GM12878 (cell line): ENCODE data around the gene ZSCAN22. TPM values are rescaled to one million over a fixed set of nuclear protein-coding genes. Genes with fewer than 3 reads are reported as not detected.

Source experiments
- ATAC-seq: fragments of 200-7000 bp; cut with Tn5 transposase; 3 replicates; pipeline ENCODE4 v1.9.1; 2020; ENCODE audit warnings: mild to moderate bottlenecking, moderate library complexity
- BruUV-seq: library from RNA; stranded (reverse); fragments of 400-500 nt; replicated peaks from 2 replicates; lab custom pipeline; 2021; lab: Mats Ljungman, UMichigan
- CTCF ChIA-PET: fragments of 300-600 bp; sonication (Branson Sonifier 250); formaldehyde crosslinking; extraction: SDS; loops from one replicate; lab custom pipeline; 2021; ENCODE audit warnings: inconsistent platforms; lab: Yijun Ruan, JAX
- POLR2A ChIA-PET: fragments of 350-600 bp; formaldehyde crosslinking; extraction: SDS; loops from one replicate; lab custom pipeline; 2021; ENCODE audit warnings: inconsistent platforms; lab: Charles Lee
- RAD21 ChIA-PET: fragments of 300-600 bp; sonication (Branson Sonifier 250); formaldehyde crosslinking; loops from one replicate; lab custom pipeline; 2023; ENCODE audit warnings: antibody characterized with exemption; ENCODE audit not compliant: unreplicated experiment; lab: Charles Lee
- SMC1A ChIA-PET: fragments of 300-600 bp; sonication (Branson Sonifier 250); formaldehyde crosslinking; loops from one replicate; lab custom pipeline; 2023; ENCODE audit not compliant: unreplicated experiment, uncharacterized antibody; lab: Charles Lee
- DNase-seq: peaks from one replicate; pipeline ENCODE4 v3.0.0-alpha.2; 2011; ENCODE audit warnings: low read depth, low spot score
- FAIRE-seq: peaks from 3 replicates; lab custom pipeline; 2011; peaks lifted over from hg19 to GRCh38; lab: Jason Lieb, UNC
- H2AFZ ChIP-seq: 2 replicates; pipeline ENCODE4 v1.6.0; 2011; ENCODE audit warnings: low read depth, low read length, control low read depth; ENCODE audit not compliant: control insufficient read depth
- H3K27ac ChIP-seq: 2 replicates; pipeline ENCODE4 v1.5.1; 2011; ENCODE audit warnings: control low read depth; ENCODE audit not compliant: control insufficient read depth, insufficient read depth
- H3K27me3 ChIP-seq, 2 experiments: replicated peaks in 1 of 2; 2 replicates each; pipeline versions ENCODE4 v1.6.0 to v1.6.1; 2011; ENCODE audit warnings: low read length in 1 of 2; ENCODE audit not compliant: control insufficient read depth in 2 of 2, insufficient read depth in 2 of 2
- H3K36me3 ChIP-seq, 2 experiments: 2 replicates each; pipeline ENCODE4 v1.5.1; 2011; ENCODE audit warnings: low read length in 1 of 2; ENCODE audit not compliant: control insufficient read depth in 2 of 2, insufficient read depth in 2 of 2
- H3K4me1 ChIP-seq: 2 replicates; pipeline ENCODE4 v1.6.1; 2011; ENCODE audit warnings: mild to moderate bottlenecking, low read length, moderate library complexity, mixed read lengths; ENCODE audit not compliant: control insufficient read depth, insufficient read depth
- H3K4me2 ChIP-seq: 2 replicates; pipeline ENCODE4 v1.6.0; 2011; ENCODE audit warnings: control low read depth; ENCODE audit not compliant: control insufficient read depth, insufficient read depth
- H3K4me3 ChIP-seq: fragments of 200-600 bp; sonication (generic); 2 replicates; pipeline ENCODE4 v1.5.1; 2016
- H3K79me2 ChIP-seq: 2 replicates; pipeline ENCODE4 v1.6.0; 2011; ENCODE audit warnings: low read length; ENCODE audit not compliant: control insufficient read depth, insufficient read depth
- H3K9ac ChIP-seq: 2 replicates; pipeline ENCODE4 v1.8.0; 2011; ENCODE audit warnings: low read length, control low read depth, mixed read lengths; ENCODE audit not compliant: control insufficient read depth, insufficient read depth
- H3K9me3 ChIP-seq: replicated peaks from 3 replicates; pipeline ENCODE4 v1.5.1; 2011; ENCODE audit warnings: mild to moderate bottlenecking, low read length; ENCODE audit not compliant: control insufficient read depth, insufficient read depth
- H4K20me1 ChIP-seq: 2 replicates; pipeline ENCODE4 v1.6.0; 2011; ENCODE audit not compliant: control insufficient read depth, insufficient read depth
- HDAC2 ChIP-seq: fragments of 200-600 bp; sonication (generic); IDR thresholded peaks from 2 replicates; pipeline ENCODE4 v1.6.1; 2017
- PML ChIP-seq: IDR thresholded peaks from 2 replicates; pipeline ENCODE4 v1.6.1; 2012; ENCODE audit warnings: low read length, inconsistent platforms
- POLR2AphosphoS2 ChIP-seq: IDR thresholded peaks from 2 replicates; pipeline ENCODE4 v1.6.1; 2011; ENCODE audit warnings: low read depth, mild to moderate bottlenecking, low read length, improper control_type of control experiment, moderate library complexity
- REST ChIP-seq: IDR thresholded peaks from 2 replicates; pipeline ENCODE4 v1.6.1; 2012; ENCODE audit warnings: mild to moderate bottlenecking, low read depth, low read length
- WGBS: methylation state at CpG from one replicate; pipeline ENCODE4 v1.1.6; 2016; ENCODE audit warnings: low lambda C conversion rate; ENCODE audit not compliant: insufficient replicate concordance, insufficient coverage; ENCODE audit errors: missing lambda C conversion rate; 5-methylcytosine and 5-hydroxymethylcytosine counted together
- in situ Hi-C: fragments of 300-500 bp; cut with MboI; formaldehyde crosslinking; loops from 9 replicates; pipeline ENCODE4 v1.14.3; 2018; ENCODE audit warnings: mixed read lengths
- intact Hi-C: fragments of 100-400 bp; cut with micrococcal nuclease; formaldehyde crosslinking; loops from one replicate; pipeline ENCODE4 v1.14.2; 2022; ENCODE audit not compliant: unreplicated experiment
- polyA plus RNA-seq, 11 experiments: library from polyadenylated mRNA; depleted of rRNA in 4 of 11; unstranded in 6 of 11; stranded (reverse) in 5 of 11; fragments of >200 nt; fragmentation: Nextera tagmentation in 4 of 11; fragmentation: Illumina TruSeq in 1 of 11; extraction: Ambion mirVana in 4 of 11; extraction: Trizol in 1 of 11; gene quantifications; 1 replicate in 1 of 11; 2 replicates in 10 of 11; pipeline versions ENCODE4 v1.2.1 to v1.2.3, GENCODE V29; 2011 to 2016; ENCODE audit warnings: inconsistent platforms in 2 of 11, missing spikeins in 2 of 11, low read depth in 1 of 11
- total RNA-seq, 4 experiments: library from RNA; depleted of rRNA in 3 of 4; stranded (reverse); fragments of >200 nt in 3 of 4; fragmentation: Illumina TruSeq in 1 of 4; extraction: Trizol in 1 of 4; gene quantifications; 2 replicates each; pipeline versions ENCODE4 v1.2.1 to v1.2.3, GENCODE V29; 2013 to 2021

Gene ZSCAN22
- total and polyA plus RNA-seq, 10 of the 15 experiments (the other 5 are each of a cell fraction or from before 2014, with no cell fraction given) = 0.49 to 3.9 (median 2.6) TPM

GRCh38 chr19:58311345-58311865, 15.4 kb upstream of the ZSCAN22 start:
- no peak for FAIRE-seq
- Histone ChIP-seq H3K4me3 (no peak overlapping the region), H4K20me1 (no peaks in the 10 kb centered on the region), H3K4me2 (no peak overlapping the region), H2AFZ (no peak overlapping the region), H3K4me1 (0 out of 2 replicates have a peak, but pooled peaks cover 3% of the 10 kb centered on the region), H3K27ac (no peak overlapping the region), H3K79me2 (peaks cover 12% of the 10 kb centered on the region), H3K27me3 (no peaks in the 10 kb centered on the region), H3K9me3 (no peaks in the 10 kb centered on the region; the same call in 2 of the 3 replicates), H3K36me3 (peaks cover 9 to 39% of the 10 kb centered on the region in 2 experiments), H3K9ac (no peak overlapping the region)
- WGBS = 98% methylated on average over 7 of the region's 7 CpGs
- intact Hi-C loops (no loop called here), in situ Hi-C loops (no loop called here)
- no peak for ATAC-seq
- TF ChIP-seq REST (no peak), POLR2AphosphoS2 (no peak), PML (no peak), HDAC2 (no peak)
- ChIA-PET RAD21 (no interaction called here), POLR2A (no interaction called here), CTCF (no interaction called here), SMC1A (no interaction called here)
- DNase-seq = no peak
- BruUV-seq = no TSS peak
